NOMO-1 treated with dmso at 0.1 percent for 144 hours (cell line): Measurements from ENCODE around the gene JTB.
"Not testable (repeated sequence)": the region's sequence is repeated elsewhere in the genome, so short reads cannot be mapped to it uniquely, and the experiment has no call there.

Experiments used
- DNase-seq: peaks from one replicate; lab custom pipeline; 2025; ENCODE audit not compliant: unreplicated experiment; lab: John Stamatoyannopoulos, UW

Gene JTB

GRCh38 chr1:153977250-153978240 is at the start of gene JTB:
TSS of gene JTB (minus strand) at chr1:153977674. CDS start at chr1:153977252, 422 bp downstream.
- peak; percentile 60 for DNase-seq

GRCh38 chr1:154019940-154020339 is 42.5 kb upstream of the JTB start:
- no peak for DNase-seq

GRCh38 chr1:154019269-154019668 is 41.8 kb upstream of the JTB start:
- DNase-seq, result no peak

- DNase-seq, result peak; percentile 19
Observed at GRCh38 chr1:154014154-154014907, 36.9 kb upstream of the JTB start.

GRCh38 chr1:154012543-154012942 is 35.1 kb upstream of the JTB start:
- not testable (repeated sequence) for DNase-seq

DNA sequence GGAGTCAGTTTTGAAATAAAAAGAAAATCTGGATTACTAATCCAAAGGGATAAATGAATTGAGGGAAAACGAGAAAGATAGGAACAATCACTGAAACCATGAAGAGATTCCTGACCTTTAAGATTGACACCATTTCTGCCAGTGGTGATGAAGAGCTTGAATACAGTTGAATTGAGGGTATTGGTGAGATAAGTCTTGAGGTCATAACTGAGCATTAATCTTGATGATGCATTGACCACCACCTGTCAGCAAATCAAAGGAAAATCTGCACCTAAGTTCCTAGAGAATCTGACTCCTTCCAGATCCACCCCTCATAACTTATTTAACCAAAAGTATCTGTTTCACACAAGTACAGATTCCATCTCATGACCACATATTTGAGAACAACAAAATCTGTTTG is 34.7 kb upstream of the JTB start:
- no peak for DNase-seq

DNA sequence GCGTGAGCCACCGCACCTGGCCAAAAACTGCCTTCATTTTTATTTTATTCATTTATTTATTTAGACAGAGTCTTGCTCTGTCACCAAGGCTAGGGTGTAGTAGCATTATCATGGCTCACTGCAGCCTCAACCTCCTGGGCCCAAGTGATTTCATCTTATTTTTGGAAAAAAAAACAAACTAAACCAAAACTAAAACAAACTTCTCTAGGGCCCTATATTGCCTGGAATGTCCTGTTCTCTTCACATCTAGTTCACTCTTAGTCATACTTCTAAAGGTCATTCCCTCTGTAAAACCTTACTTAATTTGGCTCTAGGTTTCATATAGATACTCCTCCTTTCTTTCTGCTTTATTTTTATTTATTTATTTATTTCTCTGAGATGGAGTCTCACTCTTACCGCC is 28.7 kb upstream of the JTB start:
- no peak for DNase-seq

GRCh38 chr1:154000420-154000819 is 22.9 kb upstream of the JTB start:
- no peak for DNase-seq

DNA sequence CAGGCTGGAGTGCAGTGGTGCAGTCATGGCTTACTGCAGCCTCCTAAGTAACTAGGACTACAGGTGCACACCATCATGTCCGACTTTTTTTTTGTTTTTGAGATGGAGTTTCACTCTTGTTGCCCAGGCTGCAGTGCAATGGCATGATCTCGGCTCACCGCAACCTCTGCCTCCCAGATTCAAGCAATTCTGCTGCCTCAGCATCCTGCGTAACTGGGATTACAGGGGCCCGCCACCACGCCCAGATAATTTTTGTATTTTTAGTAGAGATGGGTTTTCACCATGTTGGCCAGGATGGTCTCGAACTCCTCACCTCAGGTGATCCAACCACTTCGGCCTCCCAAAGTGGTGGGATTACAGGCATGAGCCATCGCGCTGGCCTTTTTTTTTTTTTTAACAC is 19.4 kb upstream of the JTB start:
- DNase-seq, result not testable (repeated sequence)

DNA sequence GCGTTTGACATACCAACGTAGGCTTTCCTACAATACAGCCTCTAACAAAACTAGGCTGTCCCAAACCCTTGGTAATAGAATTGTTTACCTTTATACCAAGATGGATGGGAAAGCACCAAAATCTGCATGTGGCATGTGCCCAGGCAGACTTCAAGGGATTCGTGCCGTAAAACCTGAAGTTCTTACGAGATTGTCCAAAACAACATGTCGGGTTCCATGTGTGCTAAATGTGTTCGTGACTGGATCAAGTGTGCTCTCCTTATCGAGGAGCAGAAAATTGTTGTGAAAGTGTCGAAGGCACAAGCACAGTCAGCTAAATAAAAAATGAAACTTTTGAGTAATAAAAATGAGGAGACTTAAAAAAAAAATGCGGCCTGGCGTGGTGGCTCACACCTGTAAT is 18.2 kb upstream of the JTB start:
- no peak for DNase-seq

DNA sequence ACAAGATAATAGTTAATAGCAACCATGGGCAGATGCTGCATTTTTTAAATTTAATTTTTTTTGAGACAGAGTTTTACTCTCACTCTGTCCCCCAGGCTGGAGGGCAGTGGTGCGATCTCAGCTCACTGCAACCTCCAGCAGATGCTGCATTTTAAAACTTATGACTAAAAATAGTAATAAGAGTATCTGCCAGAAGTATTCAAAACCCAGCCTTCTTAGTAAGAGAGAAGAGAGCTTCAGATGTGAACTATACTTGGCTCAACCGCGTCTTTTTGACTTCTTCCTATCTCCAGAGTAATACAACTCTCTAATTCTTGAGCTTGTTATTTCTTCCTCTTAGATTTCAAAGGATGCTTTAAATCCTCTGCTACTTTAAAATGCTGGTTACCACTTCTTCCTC is 17.7 kb upstream of the JTB start:
- no peak for DNase-seq

- no peak for DNase-seq
Observed at GRCh38 chr1:153991806-153992205, 14.3 kb upstream of the JTB start.

GRCh38 chr1:153991151-153991630 is 13.7 kb upstream of the JTB start:
- DNase-seq, result no peak

DNA sequence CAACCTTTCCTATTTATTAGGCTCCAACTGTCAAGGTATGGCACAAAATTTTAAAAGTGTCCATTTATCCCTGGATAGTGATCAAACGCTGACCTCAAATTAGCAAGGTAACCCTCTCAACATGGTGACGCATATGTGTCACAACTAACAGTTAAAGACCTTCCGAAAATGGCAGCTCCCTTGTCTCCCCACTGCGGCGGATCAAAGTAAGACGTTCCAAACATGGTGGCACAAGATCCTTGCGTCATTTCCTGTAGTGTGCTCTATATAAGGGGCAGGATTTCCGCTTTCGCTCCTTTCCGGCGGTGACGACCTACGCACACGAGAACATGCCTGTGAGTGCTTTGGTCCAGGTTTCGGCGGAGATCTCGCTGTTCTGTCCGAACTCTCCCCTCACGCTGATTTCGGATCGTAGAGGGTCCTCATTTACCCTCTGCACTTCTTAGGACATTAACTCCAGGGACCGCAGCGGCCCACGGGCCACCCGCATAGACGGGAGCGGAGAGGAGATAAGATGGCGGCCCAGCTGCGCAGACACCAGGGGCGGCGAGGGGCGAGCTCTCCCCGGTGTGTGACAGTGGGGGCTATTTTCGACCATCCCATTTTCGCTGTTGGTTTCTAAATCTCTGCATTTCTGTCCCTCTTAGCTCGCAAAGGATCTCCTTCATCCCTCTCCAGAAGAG is 13.1 kb upstream of the JTB start, which contains the start of gene RPS27:
Gene RPS27 (plus strand): TSS at position 295 of the 683 bp plus-strand sequence. CDS start 35 bp downstream, at position 330.
- peak; percentile 97 for DNase-seq

DNA sequence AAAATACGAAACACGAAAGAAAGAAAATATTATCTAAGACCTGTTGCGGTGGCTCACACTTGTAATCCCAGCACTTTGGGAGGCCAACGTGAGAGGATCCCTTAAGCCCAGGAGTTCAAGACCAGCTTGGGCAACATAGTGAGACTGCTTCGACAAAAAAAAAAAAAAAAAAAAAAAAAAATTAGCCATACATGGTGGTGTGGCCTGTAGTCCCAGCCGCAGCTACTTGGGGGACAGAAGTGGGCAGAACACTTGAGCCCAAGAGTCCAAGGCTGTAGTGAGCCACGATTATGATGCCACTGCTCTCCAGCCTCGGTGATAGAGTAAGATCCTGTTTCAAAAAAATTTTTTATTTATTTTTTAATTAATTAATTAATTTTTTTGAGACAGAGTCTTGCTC is 10.1 kb upstream of the JTB start:
- no peak for DNase-seq

GRCh38 chr1:153985941-153986761 is 8.7 kb upstream of the JTB start, which contains the start of gene RAB13:
TSS of gene RAB13 (minus strand) at chr1:153986339. CDS start at chr1:153986236, 103 bp downstream.
- DNase-seq, result peak; percentile 38

GRCh38 chr1:153985341-153985912 is 8.0 kb upstream of the JTB start:
- DNase-seq, result no peak

- DNase-seq, result no peak
Observed at GRCh38 chr1:153984123-153984894, 6.8 kb upstream of the JTB start.

GRCh38 chr1:153981735-153982134 is 4.3 kb upstream of the JTB start:
- DNase-seq, result not testable (repeated sequence)
